HG03354 (cell line): Measurements from ENCODE around the gene APCDD1.

Experiments used
- ATAC-seq: cut with Tn5 transposase; IDR thresholded peaks from one replicate; pipeline ENCODE4 v1.9.1; 2021; ENCODE audit warnings: mild to moderate bottlenecking; ENCODE audit not compliant: unreplicated experiment, poor library complexity, severe bottlenecking

Gene APCDD1

GRCh38 chr18:10453806-10454680 is at the start of gene APCDD1:
TSS of gene APCDD1 (plus strand) at chr18:10454635. CDS start at chr18:10454982, 347 bp downstream.
- ATAC-seq: no peak

- no peak for ATAC-seq
These were observed 49.4 kb upstream of the APCDD1 start for GRCh38 chr18:10405014-10405493.

- ATAC-seq: no peak
These were observed 48.4 kb upstream of the APCDD1 start for GRCh38 chr18:10405816-10406663.

- ATAC-seq: no peak
These were observed 46.3 kb upstream of the APCDD1 start for GRCh38 chr18:10408131-10408530.

GRCh38 chr18:10409041-10409440 is 45.4 kb upstream of the APCDD1 start:
- no peak for ATAC-seq

- no peak for ATAC-seq
These were observed 43.7 kb upstream of the APCDD1 start for GRCh38 chr18:10410472-10411308.

- no peak for ATAC-seq
These were observed 41.5 kb upstream of the APCDD1 start for GRCh38 chr18:10412933-10413332.

- no peak for ATAC-seq
These were observed 40.7 kb upstream of the APCDD1 start for GRCh38 chr18:10413722-10414121.

GRCh38 chr18:10414293-10414842 is 40.1 kb upstream of the APCDD1 start:
- no peak for ATAC-seq

- ATAC-seq: no peak
These were observed 38.4 kb upstream of the APCDD1 start for GRCh38 chr18:10416065-10416464.

- ATAC-seq: no peak
These were observed 37.2 kb upstream of the APCDD1 start for GRCh38 chr18:10417191-10417590.

- ATAC-seq: no peak
These were observed 36.8 kb upstream of the APCDD1 start for GRCh38 chr18:10417664-10418063.

GRCh38 chr18:10418836-10419235 is 35.6 kb upstream of the APCDD1 start:
- ATAC-seq: no peak

- no peak for ATAC-seq
These were observed 34.9 kb upstream of the APCDD1 start for GRCh38 chr18:10419420-10420103.

- ATAC-seq: no peak
These were observed 33.7 kb upstream of the APCDD1 start for GRCh38 chr18:10420561-10421352.

- no peak for ATAC-seq
These were observed 32.6 kb upstream of the APCDD1 start for GRCh38 chr18:10421859-10422258.

GRCh38 chr18:10422731-10423130 is 31.7 kb upstream of the APCDD1 start:
- no peak for ATAC-seq
